Hematopoietic multipotent progenitor cell treated with erythropoietin and hydrocortisone succinate and interleukin-3 and kit ligand, for 15 days (in vitro differentiated cells): Measurements from ENCODE around the gene TM9SF4.
"Not testable (repeated sequence)": the region's sequence is repeated elsewhere in the genome, so short reads cannot be mapped to it uniquely, and the experiment has no call there.

ENCODE experiments used
- DNase-seq: peaks from one replicate; pipeline ENCODE4 v3.0.0-alpha.2; 2015; ENCODE audit warnings: low spot score

Gene TM9SF4

GRCh38 chr20:32089637-32090362, 19.7 kb upstream of the TM9SF4 start:
- no peak for DNase-seq

GRCh38 chr20:32091888-32092346, 17.6 kb upstream of the TM9SF4 start:
- peak; percentile 62 for DNase-seq

- DNase-seq = no peak
These were observed 10.7 kb upstream of the TM9SF4 start for GRCh38 chr20:32098786-32099185.

- DNase-seq = no peak
These were observed 611 bp upstream of the TM9SF4 start for GRCh38 chr20:32108814-32109391.

GRCh38 chr20:32110173-32110704, 725 bp downstream of the TM9SF4 start:
- DNase-seq = no peak

GRCh38 chr20:32110727-32111126, 1.2 kb downstream of the TM9SF4 start:
- no peak for DNase-seq

- no peak for DNase-seq
These were observed 1.7 kb downstream of the TM9SF4 start for GRCh38 chr20:32111156-32111686.

GRCh38 chr20:32111753-32112152, 2.2 kb downstream of the TM9SF4 start:
- no peak for DNase-seq

GRCh38 chr20:32112841-32113240, 3.3 kb downstream of the TM9SF4 start:
- no peak for DNase-seq

- DNase-seq = no peak
These were observed 4.2 kb downstream of the TM9SF4 start for GRCh38 chr20:32113591-32114260.

- no peak for DNase-seq
These were observed 4.9 kb downstream of the TM9SF4 start for GRCh38 chr20:32114305-32114960.

- DNase-seq = no peak
These were observed 5.8 kb downstream of the TM9SF4 start for GRCh38 chr20:32115211-32115767.

- no peak for DNase-seq
These were observed 6.6 kb downstream of the TM9SF4 start for GRCh38 chr20:32116079-32116521.

- not testable (repeated sequence) for DNase-seq
These were observed 7.3 kb downstream of the TM9SF4 start for GRCh38 chr20:32116796-32117195.

- not testable (repeated sequence) for DNase-seq
These were observed 8.9 kb downstream of the TM9SF4 start for GRCh38 chr20:32118427-32118826.

- no peak for DNase-seq
These were observed 10.2 kb downstream of the TM9SF4 start for GRCh38 chr20:32119734-32120133.

- DNase-seq = not testable (repeated sequence)
These were observed 12.4 kb downstream of the TM9SF4 start for GRCh38 chr20:32121908-32122307.

- DNase-seq = no peak
These were observed 13.6 kb downstream of the TM9SF4 start for GRCh38 chr20:32123088-32123487.

- DNase-seq = no peak
These were observed 15.5 kb downstream of the TM9SF4 start for GRCh38 chr20:32124916-32125454.

GRCh38 chr20:32125506-32125905, 16.0 kb downstream of the TM9SF4 start:
- no peak for DNase-seq

GRCh38 chr20:32126919-32127318, 17.4 kb downstream of the TM9SF4 start:
- DNase-seq = no peak
